ENCODE results near the gene RAPGEF5. TPM values are rescaled to one million over a fixed set of nuclear protein-coding genes. Genes with fewer than 3 reads are reported as not detected.

The RAPGEF5 gene
- total and polyA plus RNA-seq, 4 experiments from 2014 or later, result not detected

DNA sequence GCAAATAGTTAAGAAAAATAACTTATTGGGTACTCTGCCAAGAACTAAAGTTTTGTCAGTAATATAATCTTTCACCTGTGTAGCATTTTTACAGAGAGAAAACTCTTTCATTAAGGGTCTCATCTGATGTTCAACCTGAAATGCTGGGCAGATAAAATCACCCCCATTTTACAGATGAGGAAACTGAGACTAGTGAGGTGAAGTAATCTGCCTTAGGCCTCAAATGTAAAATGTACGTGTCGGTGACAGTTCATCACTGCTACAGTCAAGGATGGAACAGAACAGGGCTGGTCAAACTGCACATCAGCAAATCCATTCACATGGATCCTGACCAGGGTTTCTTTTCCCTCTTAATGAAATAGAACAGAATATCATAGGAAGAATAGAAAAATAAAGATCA is 121.8 kb downstream of the RAPGEF5 start:
- Histone ChIP-seq H3K36me3 (ENCODE audit: insufficient read depth, low read length) (no peaks in the 10 kb centered on the region), H3K9me3 (ENCODE audit: control insufficient read depth in 1 of 2, low read length in 2 of 2) (no peaks in the 10 kb centered on the region), H3K4me3 (ENCODE audit: low read length in 2 of 2) (no peak overlapping the region), H3K27me3 (ENCODE audit: insufficient read depth, low read length) (no peaks in the 10 kb centered on the region), H3K4me1 (ENCODE audit: insufficient read depth, low read length) (no peaks in the 10 kb centered on the region), H3K27ac (ENCODE audit: low read depth, low read length) (no peak overlapping the region)
- ChIA-PET CTCF (ENCODE audit: partially characterized antibody) (no interaction called here), POLR2A (ENCODE audit: partially characterized antibody) (no interaction called here)
- peaks cover 2 to 3% of the 10 kb centered on the region in 2 donors for H3K27me3 Mint-ChIP-seq
- H3K4me1 Mint-ChIP-seq, result no peaks in the 10 kb centered on the region
- intact Hi-C loops (cut with micrococcal nuclease), result no loop called here
- no peaks in the 10 kb centered on the region for H3K36me3 Mint-ChIP-seq
- no peak for DNase-seq
- no peak overlapping the region for H3K4me3 Mint-ChIP-seq
- H3K9me3 Mint-ChIP-seq, result no peaks in the 10 kb centered on the region
- no peak overlapping the region for H3K27ac Mint-ChIP-seq

DNA sequence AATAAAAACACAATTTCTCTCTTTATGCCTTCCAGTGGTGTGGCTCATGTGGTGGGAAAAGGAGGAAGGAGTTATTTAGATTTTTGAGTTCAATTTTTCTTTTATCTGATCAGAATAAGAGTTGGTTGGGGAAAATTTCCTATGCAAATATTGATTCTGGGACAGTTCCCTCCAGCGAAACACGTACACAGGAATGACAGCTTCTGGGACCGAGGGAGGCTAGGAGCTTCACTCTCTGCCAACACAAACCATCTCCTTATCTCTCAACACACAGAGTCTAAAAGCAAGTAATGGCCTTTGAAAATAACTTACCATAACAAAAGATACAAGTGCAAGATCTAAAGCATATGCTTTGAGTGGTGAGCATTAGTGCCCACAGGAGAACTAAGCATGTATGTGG is 122.7 kb downstream of the RAPGEF5 start:
- Histone ChIP-seq H3K4me1 (ENCODE audit: insufficient read depth, low read length) (no peaks in the 10 kb centered on the region), H3K9me3 (ENCODE audit: control insufficient read depth in 1 of 2, low read length in 2 of 2) (no peaks in the 10 kb centered on the region), H3K4me3 (ENCODE audit: low read length in 2 of 2) (no peak overlapping the region), H3K27me3 (ENCODE audit: insufficient read depth, low read length) (no peaks in the 10 kb centered on the region), H3K36me3 (ENCODE audit: insufficient read depth, low read length) (no peaks in the 10 kb centered on the region), H3K27ac (ENCODE audit: low read depth, low read length) (no peak overlapping the region)
- Mint-ChIP-seq H3K4me1 (no peaks in the 10 kb centered on the region), H3K27me3 (peaks cover 2 to 3% of the 10 kb centered on the region in 2 donors), H3K36me3 (no peaks in the 10 kb centered on the region), H3K4me3 (no peak overlapping the region), H3K27ac (no peak overlapping the region), H3K9me3 (no peaks in the 10 kb centered on the region)
- POLR2A ChIA-PET (ENCODE audit: partially characterized antibody), result no interaction called here
- CTCF ChIA-PET (ENCODE audit: partially characterized antibody), result no interaction called here
- intact Hi-C loops (cut with micrococcal nuclease), result no loop called here
- DNase-seq, result no peak

GRCh38 chr7:22231806-22232205 is 125.1 kb downstream of the RAPGEF5 start:
- Mint-ChIP-seq H3K4me1 (no peaks in the 10 kb centered on the region), H3K9me3 (no peaks in the 10 kb centered on the region), H3K36me3 (no peaks in the 10 kb centered on the region), H3K4me3 (no peak overlapping the region), H3K27me3 (peaks cover 2 to 3% of the 10 kb centered on the region in 2 donors), H3K27ac (no peak overlapping the region)
- ChIA-PET CTCF (ENCODE audit: partially characterized antibody) (no interaction called here), POLR2A (ENCODE audit: partially characterized antibody) (no interaction called here)
- no peak for DNase-seq
- intact Hi-C loops (cut with micrococcal nuclease), result no loop called here
- Histone ChIP-seq H3K27me3 (ENCODE audit: insufficient read depth, low read length) (no peaks in the 10 kb centered on the region), H3K36me3 (ENCODE audit: insufficient read depth, low read length) (no peaks in the 10 kb centered on the region), H3K4me3 (ENCODE audit: low read length in 2 of 2) (no peak overlapping the region), H3K4me1 (ENCODE audit: insufficient read depth, low read length) (no peaks in the 10 kb centered on the region), H3K9me3 (ENCODE audit: control insufficient read depth in 1 of 2, low read length in 2 of 2) (no peaks in the 10 kb centered on the region), H3K27ac (ENCODE audit: low read depth, low read length) (no peak overlapping the region)

GRCh38 chr7:22231141-22231540 is 125.8 kb downstream of the RAPGEF5 start:
- ChIA-PET CTCF (ENCODE audit: partially characterized antibody) (no interaction called here), POLR2A (ENCODE audit: partially characterized antibody) (no interaction called here)
- no peaks in the 10 kb centered on the region for H3K36me3 Mint-ChIP-seq
- Histone ChIP-seq H3K36me3 (ENCODE audit: insufficient read depth, low read length) (no peaks in the 10 kb centered on the region), H3K4me3 (ENCODE audit: low read length in 2 of 2) (no peak overlapping the region), H3K4me1 (ENCODE audit: insufficient read depth, low read length) (no peaks in the 10 kb centered on the region), H3K9me3 (ENCODE audit: control insufficient read depth in 1 of 2, low read length in 2 of 2) (no peaks in the 10 kb centered on the region), H3K27ac (ENCODE audit: low read depth, low read length) (no peak overlapping the region), H3K27me3 (ENCODE audit: insufficient read depth, low read length) (no peaks in the 10 kb centered on the region)
- H3K4me3 Mint-ChIP-seq, result no peak overlapping the region
- no peak for DNase-seq
- peaks cover 2 to 3% of the 10 kb centered on the region in 2 donors for H3K27me3 Mint-ChIP-seq
- no peak overlapping the region for H3K27ac Mint-ChIP-seq
- no peaks in the 10 kb centered on the region for H3K9me3 Mint-ChIP-seq
- H3K4me1 Mint-ChIP-seq, result no peaks in the 10 kb centered on the region
- intact Hi-C loops (cut with micrococcal nuclease), result no loop called here

DNA sequence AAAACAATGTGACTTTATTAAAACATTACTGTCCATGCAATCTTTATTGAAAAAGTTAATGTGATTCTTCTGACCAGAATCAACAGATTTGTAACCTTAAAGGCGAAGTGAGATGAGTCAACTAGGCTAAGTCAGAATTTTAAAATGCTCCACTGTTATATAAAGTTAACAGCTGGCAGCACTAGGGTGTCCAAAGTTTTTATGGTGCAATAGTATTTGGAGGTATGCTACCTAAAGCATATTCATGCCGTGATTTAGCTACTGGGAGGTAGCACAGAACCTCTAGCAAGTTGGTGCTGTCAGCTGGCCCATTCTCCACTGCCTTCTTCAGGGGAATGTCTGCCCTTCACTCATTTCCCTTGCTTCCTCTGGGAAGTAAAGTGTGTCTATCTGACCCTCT is 126.7 kb downstream of the RAPGEF5 start:
- ChIA-PET POLR2A (ENCODE audit: partially characterized antibody) (no interaction called here), CTCF (ENCODE audit: partially characterized antibody) (no interaction called here)
- no peak for DNase-seq
- Mint-ChIP-seq H3K4me3 (no peak overlapping the region), H3K9me3 (no peaks in the 10 kb centered on the region), H3K27me3 (peaks cover 2 to 3% of the 10 kb centered on the region in 2 donors), H3K4me1 (no peaks in the 10 kb centered on the region), H3K27ac (no peak overlapping the region), H3K36me3 (no peaks in the 10 kb centered on the region)
- no peaks in the 10 kb centered on the region for H3K4me1 ChIP-seq (ENCODE audit: insufficient read depth, low read length)
- intact Hi-C loops (cut with micrococcal nuclease), result no loop called here
- H3K27me3 ChIP-seq (ENCODE audit: insufficient read depth, low read length), result no peaks in the 10 kb centered on the region
- no peak overlapping the region for H3K4me3 ChIP-seq (ENCODE audit: low read length in 2 of 2)
- H3K36me3 ChIP-seq (ENCODE audit: insufficient read depth, low read length), result no peaks in the 10 kb centered on the region
- no peak overlapping the region for H3K27ac ChIP-seq (ENCODE audit: low read depth, low read length)
- H3K9me3 ChIP-seq (ENCODE audit: control insufficient read depth in 1 of 2, low read length in 2 of 2), result no peaks in the 10 kb centered on the region

- Histone ChIP-seq H3K9me3 (ENCODE audit: control insufficient read depth in 1 of 2, low read length in 2 of 2) (no peaks in the 10 kb centered on the region), H3K4me1 (ENCODE audit: insufficient read depth, low read length) (no peaks in the 10 kb centered on the region), H3K27me3 (ENCODE audit: insufficient read depth, low read length) (no peaks in the 10 kb centered on the region), H3K4me3 (ENCODE audit: low read length in 2 of 2) (no peak overlapping the region), H3K36me3 (ENCODE audit: insufficient read depth, low read length) (no peaks in the 10 kb centered on the region), H3K27ac (ENCODE audit: low read depth, low read length) (no peak overlapping the region)
- Mint-ChIP-seq H3K9me3 (no peaks in the 10 kb centered on the region), H3K4me1 (no peaks in the 10 kb centered on the region), H3K27me3 (peaks cover under 1 to 2% of the 10 kb centered on the region in 2 donors), H3K27ac (no peak overlapping the region), H3K36me3 (no peaks in the 10 kb centered on the region), H3K4me3 (no peak overlapping the region)
- DNase-seq, result no peak
- CTCF ChIA-PET (ENCODE audit: partially characterized antibody), result no interaction called here
- POLR2A ChIA-PET (ENCODE audit: partially characterized antibody), result no interaction called here
- intact Hi-C loops (cut with micrococcal nuclease), result no loop called here
Measured at GRCh38 chr7:22229148-22229547, 127.8 kb downstream of the RAPGEF5 start.

GRCh38 chr7:22223807-22224206 is 133.1 kb downstream of the RAPGEF5 start:
- H3K4me1 Mint-ChIP-seq, result no peaks in the 10 kb centered on the region
- ChIA-PET CTCF (ENCODE audit: partially characterized antibody) (no interaction called here), POLR2A (ENCODE audit: partially characterized antibody) (no interaction called here)

GRCh38 chr7:22220941-22221340 is 136.0 kb downstream of the RAPGEF5 start:
- H3K9me3 Mint-ChIP-seq, result peaks cover 0 to 8% (median 0%) of the 10 kb centered on the region in 8 donors
- H3K27me3 Mint-ChIP-seq, result peaks cover 2 to 7% of the 10 kb centered on the region in 2 donors
- H3K4me1 Mint-ChIP-seq, result no peaks in the 10 kb centered on the region
- DNase-seq, result no peak
- no peak overlapping the region for H3K4me3 Mint-ChIP-seq
- Histone ChIP-seq H3K4me3 (ENCODE audit: low read length in 2 of 2) (no peak overlapping the region), H3K27me3 (ENCODE audit: insufficient read depth, low read length) (no peaks in the 10 kb centered on the region), H3K27ac (ENCODE audit: low read depth, low read length) (no peak overlapping the region), H3K36me3 (ENCODE audit: insufficient read depth, low read length) (no peaks in the 10 kb centered on the region), H3K4me1 (ENCODE audit: insufficient read depth, low read length) (no peaks in the 10 kb centered on the region), H3K9me3 (ENCODE audit: control insufficient read depth in 1 of 2, low read length in 2 of 2) (no peaks in the 10 kb centered on the region)
- intact Hi-C loops (cut with micrococcal nuclease), result no loop called here
- POLR2A ChIA-PET (ENCODE audit: partially characterized antibody), result no interaction called here
- no peaks in the 10 kb centered on the region for H3K36me3 Mint-ChIP-seq
- no peak overlapping the region for H3K27ac Mint-ChIP-seq
- CTCF ChIA-PET (ENCODE audit: partially characterized antibody), result no interaction called here

More at GRCh38 chr7:22223807-22224206, 133.1 kb downstream of the RAPGEF5 start:
- Histone ChIP-seq H3K27ac (ENCODE audit: low read depth, low read length) (no peak overlapping the region), H3K9me3 (ENCODE audit: control insufficient read depth in 1 of 2, low read length in 2 of 2) (no peaks in the 10 kb centered on the region), H3K36me3 (ENCODE audit: insufficient read depth, low read length) (no peaks in the 10 kb centered on the region), H3K27me3 (ENCODE audit: insufficient read depth, low read length) (no peaks in the 10 kb centered on the region), H3K4me1 (ENCODE audit: insufficient read depth, low read length) (no peaks in the 10 kb centered on the region), H3K4me3 (ENCODE audit: low read length in 2 of 2) (no peak overlapping the region)
- Mint-ChIP-seq H3K36me3 (no peaks in the 10 kb centered on the region), H3K4me3 (no peak overlapping the region), H3K27me3 (no peaks in the 10 kb centered on the region), H3K9me3 (peaks cover 0 to 8% (median 0%) of the 10 kb centered on the region in 8 donors), H3K27ac (no peak overlapping the region)
- DNase-seq, result no peak
- intact Hi-C loops (cut with micrococcal nuclease), result no loop called here
